ENCODE measurements around the gene ABRAXAS1.
"Not testable (repeated sequence)": the region's sequence is repeated elsewhere in the genome, so short reads cannot be mapped to it uniquely, and the experiment has no call there.

Gene ABRAXAS1

DNA sequence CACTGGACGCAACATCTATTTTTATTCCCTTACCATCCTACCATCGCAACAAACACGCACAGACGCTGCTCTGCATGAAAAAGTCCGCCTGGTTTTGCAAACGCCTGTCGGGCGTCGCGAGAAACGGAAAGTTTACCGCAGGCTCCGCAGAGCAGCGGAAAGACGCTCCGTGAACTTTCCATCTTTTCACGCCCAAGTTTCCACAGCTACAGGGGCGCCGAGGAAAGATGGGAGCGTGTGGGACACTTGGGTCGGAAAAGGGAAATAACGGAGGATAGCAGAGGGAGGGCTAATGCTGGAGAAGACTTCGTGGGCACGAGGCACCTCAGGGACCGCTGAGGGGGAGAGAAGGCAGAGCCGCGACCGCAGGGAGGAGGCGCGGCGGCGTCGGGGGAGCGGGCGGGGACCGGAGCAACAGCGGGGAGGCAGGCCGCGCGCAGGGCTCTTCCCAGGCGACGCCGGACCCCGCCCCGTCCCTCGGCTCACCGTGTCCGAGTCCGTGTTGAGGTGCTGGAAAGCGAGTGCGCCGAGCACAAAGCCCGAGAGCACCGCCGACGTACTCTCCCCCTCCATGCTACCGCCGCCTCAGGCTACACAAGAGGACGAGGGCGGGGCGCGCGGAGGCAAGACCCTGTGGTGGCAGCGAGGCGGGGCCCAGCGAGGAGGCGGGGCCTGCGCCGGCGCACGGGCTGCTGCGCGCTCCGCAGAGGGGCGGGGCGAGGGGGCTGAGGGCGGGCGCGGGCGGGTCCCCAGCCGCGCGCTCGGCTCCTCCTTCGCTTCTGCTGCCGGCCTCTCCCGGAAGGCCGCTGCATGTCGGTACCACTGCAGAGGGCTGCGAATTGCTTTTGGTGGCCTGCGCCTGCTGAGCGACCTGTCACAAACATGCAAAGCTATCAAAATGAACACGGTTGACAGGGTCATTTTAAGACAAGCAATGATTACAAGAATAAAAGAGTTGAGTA lies at the start of gene ABRAXAS1:
Gene ABRAXAS1, minus strand, starts transcription at position 601 of the 962 bp plus-strand sequence. Its CDS starts 28 bp downstream, at position 573.
- in situ Hi-C loops (cut with MboI; ENCODE audit: low sequenced_read_pairs): no loop called here

- in situ Hi-C loops (cut with MboI; ENCODE audit: low sequenced_read_pairs): no loop called here
Observed at GRCh38 chr4:83527671-83528070, 42.8 kb upstream of the ABRAXAS1 start.

- in situ Hi-C loops (cut with MboI; ENCODE audit: low sequenced_read_pairs): no loop called here
Observed at GRCh38 chr4:83522239-83522638, 37.3 kb upstream of the ABRAXAS1 start.

GRCh38 chr4:83516042-83516772 lies 31.3 kb upstream of the ABRAXAS1 start:
- in situ Hi-C loops (cut with MboI; ENCODE audit: low sequenced_read_pairs): no loop called here

DNA sequence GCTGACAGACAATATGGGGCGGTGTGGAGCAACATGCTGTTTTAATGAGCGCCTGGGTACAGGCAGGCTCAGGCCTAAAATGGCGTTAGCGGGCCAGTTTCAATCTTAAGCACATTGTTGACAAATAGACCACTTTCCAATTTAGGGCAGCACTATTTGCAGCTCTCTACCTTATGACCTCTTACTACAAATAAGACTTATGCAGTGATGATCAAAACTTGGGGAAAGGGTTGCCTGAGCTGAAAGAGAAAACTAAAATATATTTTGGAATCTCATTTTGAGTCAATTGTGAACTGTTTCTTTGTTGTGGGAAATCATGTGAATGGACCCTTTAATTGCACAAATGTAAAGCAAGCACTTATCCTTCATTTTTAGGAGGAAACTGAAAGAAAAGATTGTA lies 25.5 kb upstream of the ABRAXAS1 start:
- in situ Hi-C loops (cut with MboI; ENCODE audit: low sequenced_read_pairs): no loop called here

DNA sequence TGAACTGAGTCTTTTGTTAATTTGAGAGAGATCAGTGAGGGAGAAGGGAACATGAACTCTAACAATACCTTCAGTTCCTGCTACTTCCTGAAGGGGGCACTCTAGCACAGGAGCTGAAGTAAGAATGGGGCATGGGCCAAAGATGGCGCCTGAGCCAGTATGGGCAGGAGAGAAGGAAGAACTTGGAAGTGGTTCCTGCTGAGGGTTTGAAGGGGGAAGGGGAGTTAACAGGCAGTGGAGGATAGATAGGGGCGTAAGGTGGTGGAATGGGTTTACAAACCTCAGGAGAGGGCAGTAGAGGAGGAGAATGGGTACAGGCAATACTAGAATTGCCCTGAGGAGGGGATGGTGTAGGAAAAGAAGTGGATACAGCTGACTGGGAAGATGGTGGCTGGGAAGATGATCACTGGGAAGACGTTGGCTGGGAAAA lies 24.3 kb upstream of the ABRAXAS1 start:
- in situ Hi-C loops (cut with MboI; ENCODE audit: low sequenced_read_pairs): not testable (repeated sequence)

DNA sequence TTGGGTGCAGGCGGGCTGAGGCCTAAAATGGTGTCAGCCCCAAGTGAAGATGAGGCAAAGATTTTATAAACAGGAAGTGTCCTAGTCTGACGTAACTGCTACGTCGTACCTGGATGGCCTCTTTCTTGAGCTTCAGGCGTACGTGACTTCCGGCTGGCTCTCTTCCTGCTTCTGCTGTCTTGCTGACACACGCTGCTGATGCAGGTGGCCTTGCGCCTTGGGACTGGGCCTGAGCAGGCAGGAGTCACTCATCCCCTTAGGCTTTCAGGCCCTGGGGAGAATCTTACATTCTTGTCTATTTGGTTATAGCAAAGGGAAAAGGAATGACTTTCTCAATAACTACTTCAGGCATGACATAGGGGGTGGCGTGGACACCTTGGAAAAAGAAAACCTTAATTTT lies 20.1 kb upstream of the ABRAXAS1 start:
- in situ Hi-C loops (cut with MboI; ENCODE audit: low sequenced_read_pairs): no loop called here

DNA sequence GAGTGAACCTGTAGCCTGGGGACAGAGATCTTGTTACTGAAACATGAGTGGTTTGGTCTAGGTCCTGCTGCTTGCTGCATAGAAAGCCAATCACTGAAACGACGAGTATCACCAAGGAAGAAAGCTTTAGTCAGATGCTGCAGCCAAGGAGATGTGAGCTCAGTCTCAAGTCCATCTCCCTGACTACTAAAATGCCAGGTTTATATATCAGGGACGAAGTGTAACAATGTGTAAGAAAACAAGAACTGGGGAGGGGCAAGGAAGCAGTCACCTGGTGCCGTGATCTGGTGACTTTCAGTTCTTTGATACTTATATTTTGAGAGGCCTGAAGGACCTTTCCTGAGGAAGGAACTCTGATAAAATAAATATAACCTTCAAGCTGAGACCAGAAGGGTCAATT lies 19.6 kb upstream of the ABRAXAS1 start:
- in situ Hi-C loops (cut with MboI; ENCODE audit: low sequenced_read_pairs): no loop called here

- in situ Hi-C loops (cut with MboI; ENCODE audit: low sequenced_read_pairs): no loop called here
Observed at GRCh38 chr4:83503974-83504373, 19.1 kb upstream of the ABRAXAS1 start.

- in situ Hi-C loops (cut with MboI; ENCODE audit: low sequenced_read_pairs): not testable (repeated sequence)
Observed at GRCh38 chr4:83501671-83502070, 16.8 kb upstream of the ABRAXAS1 start.

DNA sequence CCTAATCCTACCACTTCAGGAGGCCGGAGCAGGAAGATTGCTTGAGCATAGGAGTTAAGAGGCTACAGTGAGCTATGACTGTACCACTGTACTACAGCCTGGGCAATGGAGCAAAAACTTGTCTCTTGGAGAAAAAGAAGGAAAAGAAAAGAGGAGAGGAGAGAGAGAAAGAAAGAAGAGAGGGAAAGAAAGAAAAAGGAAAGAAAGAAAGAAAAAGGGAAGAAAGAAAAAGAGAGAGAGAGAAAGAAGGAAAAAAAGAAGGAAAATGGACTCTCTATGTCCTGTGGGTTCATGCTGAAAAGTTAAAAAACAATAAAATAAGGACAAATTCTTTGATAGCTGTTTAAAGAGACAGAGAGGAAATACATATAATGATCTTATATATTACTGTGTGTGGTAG lies 13.3 kb upstream of the ABRAXAS1 start:
- in situ Hi-C loops (cut with MboI; ENCODE audit: low sequenced_read_pairs): no loop called here

DNA sequence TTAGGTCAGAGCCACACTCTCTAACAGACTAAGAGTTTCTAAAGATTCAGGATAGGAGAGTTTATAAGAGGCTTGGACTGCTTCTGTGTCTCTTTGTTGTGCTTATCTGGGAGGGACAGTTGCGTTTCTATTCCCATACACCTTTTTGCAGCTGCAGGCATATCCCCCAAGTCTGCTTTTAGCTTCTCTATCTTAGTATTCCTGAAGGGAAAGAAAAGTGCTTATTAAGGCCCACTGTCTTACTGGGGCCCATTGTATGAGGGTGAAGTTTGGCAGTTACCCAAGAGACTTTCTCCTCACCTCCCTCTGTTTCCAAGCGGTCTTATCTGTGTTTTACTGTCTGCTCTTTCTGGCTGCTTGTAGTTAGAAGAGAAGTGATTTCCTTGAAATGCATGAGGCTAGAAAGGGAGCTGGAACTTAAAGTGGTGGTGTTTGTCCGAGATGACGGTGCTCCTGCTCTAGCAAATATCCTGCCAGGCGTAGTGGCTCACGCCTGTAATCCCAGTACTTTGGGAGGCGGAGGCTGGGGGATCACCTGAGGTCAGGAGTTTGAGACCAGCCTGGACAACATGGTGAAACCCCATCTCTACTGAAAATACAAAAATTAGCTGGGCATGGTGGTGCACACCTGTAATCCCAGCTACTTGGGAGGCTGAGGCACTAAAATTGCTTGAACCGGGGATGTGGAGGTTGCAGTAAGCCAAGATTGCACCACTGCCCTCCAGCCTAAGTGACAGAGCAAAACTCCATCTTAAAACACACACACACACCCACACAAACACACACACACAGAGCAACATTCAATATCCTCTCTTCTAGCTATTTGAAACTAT lies 11.4 kb upstream of the ABRAXAS1 start:
- in situ Hi-C loops (cut with MboI; ENCODE audit: low sequenced_read_pairs): not testable (repeated sequence)

DNA sequence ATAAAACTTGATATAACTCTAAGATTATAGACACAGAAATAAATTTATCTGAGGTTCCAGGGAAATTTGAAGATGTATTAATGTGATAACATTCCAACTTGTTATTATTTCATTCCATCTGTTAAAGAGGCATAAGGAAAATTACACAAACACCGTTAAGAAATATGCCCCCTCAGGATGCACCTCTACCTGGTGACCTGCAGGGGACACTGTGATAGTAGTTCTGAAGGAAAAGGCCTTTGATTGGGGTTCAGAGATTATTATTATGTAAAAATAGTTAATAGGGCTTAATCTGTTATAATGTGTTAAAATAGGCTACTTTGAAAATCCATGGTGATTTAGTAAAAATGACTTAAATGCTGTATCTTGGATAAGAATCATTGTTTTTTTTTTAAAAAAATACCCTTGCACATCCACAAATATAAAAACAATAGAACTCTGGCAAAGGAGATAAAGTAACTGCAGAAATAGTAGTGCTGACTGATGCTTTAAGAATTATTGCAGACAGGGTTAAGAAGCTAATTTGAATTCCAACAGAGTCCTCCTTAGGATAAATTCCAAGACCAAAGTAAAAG lies 6.1 kb upstream of the ABRAXAS1 start:
- in situ Hi-C loops (cut with MboI; ENCODE audit: low sequenced_read_pairs): no loop called here

GRCh38 chr4:83489711-83490326 lies 4.9 kb upstream of the ABRAXAS1 start:
- in situ Hi-C loops (cut with MboI; ENCODE audit: low sequenced_read_pairs): no loop called here

DNA sequence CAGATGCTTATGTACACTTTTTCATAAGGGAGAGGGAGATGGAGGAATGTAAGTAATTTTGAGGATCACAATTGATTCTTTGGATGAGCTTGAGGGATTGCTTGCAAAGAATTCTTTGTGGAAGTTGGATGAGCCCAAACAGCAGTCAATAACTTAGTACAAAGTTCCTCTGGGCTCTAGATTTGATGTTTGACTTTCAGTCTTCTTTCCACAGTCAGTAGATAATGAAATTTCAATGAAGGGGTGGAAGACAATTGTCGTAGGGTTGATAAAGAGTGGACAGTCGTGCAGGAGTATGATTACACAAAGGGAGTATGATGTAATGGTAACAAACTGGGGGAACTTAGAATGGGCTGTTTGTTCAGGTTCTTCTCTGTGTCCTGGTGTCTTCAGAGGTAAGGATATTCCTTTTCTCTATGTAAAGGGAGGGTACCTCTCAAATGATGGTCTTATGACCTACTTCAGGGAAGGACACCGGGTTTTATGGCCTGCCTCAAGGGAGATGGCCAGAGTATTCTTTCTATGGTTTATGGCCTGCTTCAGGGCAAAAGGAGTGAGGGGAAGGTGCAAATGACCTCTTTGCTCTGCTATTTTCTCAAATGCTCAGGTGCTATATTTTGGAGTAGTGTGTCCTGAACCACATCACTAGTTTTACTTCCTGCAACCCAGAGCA lies 1.7 kb upstream of the ABRAXAS1 start:
- in situ Hi-C loops (cut with MboI; ENCODE audit: low sequenced_read_pairs): no loop called here

DNA sequence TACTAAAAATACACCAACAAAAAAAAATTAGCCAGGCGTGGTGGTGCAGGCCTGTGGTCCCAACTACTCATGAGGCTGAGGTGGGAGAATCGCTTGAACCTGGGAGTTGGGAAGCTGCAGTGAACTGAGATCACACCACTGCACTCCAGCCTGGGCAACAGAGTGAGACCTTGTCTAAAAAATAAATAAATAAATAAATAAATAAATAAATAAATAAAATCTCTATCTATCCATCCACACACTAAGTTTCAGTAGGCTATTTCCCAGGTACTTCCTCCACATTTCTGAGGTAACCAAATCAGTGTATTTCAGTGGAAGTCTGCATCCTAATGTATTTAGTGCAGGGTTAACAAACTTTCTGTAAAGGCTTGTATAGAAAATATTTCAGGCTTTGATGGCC lies 10.9 kb downstream of the ABRAXAS1 start:
- in situ Hi-C loops (cut with MboI; ENCODE audit: low sequenced_read_pairs): no loop called here

DNA sequence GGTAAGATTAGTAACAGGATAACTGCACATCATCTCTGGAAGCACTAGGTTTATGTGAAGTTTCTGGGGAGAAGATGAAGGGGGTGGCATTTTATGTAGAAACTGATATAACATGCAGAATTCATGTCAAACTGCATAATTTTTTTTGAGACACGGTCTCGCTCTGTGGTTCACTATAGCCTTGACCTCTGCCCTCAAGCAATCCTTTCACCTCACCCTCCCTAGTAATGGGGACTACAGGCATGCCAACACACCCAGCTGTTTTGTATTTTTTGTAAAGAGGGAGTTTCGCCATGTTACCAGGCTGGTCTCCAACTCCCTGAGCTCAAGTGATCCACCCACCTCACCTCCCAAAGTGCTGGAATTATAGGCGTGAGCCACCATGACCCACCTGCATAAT lies 11.5 kb downstream of the ABRAXAS1 start:
- in situ Hi-C loops (cut with MboI; ENCODE audit: low sequenced_read_pairs): no loop called here

GRCh38 chr4:83456184-83456501 lies 28.8 kb downstream of the ABRAXAS1 start:
- in situ Hi-C loops (cut with MboI; ENCODE audit: low sequenced_read_pairs): no loop called here

GRCh38 chr4:83455281-83456183 lies 29.4 kb downstream of the ABRAXAS1 start, which contains the start of the genes HELQ and MRPS18C:
HELQ (minus strand) TSS chr4:83455823; CDS start chr4:83455693, 130 bp downstream.
MRPS18C (plus strand) TSS chr4:83456058; CDS start chr4:83456078, 20 bp downstream.
- in situ Hi-C loops (cut with MboI; ENCODE audit: low sequenced_read_pairs): no loop called here

Data from hTERT RPE-1 (cell line).